GM21381 (cell line): ENCODE results near the gene KANK3.
"Not testable (repeated sequence)": the region's sequence is repeated elsewhere in the genome, so short reads cannot be mapped to it uniquely, and the experiment has no call there.

Experiments
- ATAC-seq: cut with Tn5 transposase; IDR thresholded peaks from one replicate; pipeline ENCODE4 v1.9.1; 2021; ENCODE audit warnings: mild to moderate bottlenecking, moderate library complexity; ENCODE audit not compliant: unreplicated experiment

KANK3 gene

DNA sequence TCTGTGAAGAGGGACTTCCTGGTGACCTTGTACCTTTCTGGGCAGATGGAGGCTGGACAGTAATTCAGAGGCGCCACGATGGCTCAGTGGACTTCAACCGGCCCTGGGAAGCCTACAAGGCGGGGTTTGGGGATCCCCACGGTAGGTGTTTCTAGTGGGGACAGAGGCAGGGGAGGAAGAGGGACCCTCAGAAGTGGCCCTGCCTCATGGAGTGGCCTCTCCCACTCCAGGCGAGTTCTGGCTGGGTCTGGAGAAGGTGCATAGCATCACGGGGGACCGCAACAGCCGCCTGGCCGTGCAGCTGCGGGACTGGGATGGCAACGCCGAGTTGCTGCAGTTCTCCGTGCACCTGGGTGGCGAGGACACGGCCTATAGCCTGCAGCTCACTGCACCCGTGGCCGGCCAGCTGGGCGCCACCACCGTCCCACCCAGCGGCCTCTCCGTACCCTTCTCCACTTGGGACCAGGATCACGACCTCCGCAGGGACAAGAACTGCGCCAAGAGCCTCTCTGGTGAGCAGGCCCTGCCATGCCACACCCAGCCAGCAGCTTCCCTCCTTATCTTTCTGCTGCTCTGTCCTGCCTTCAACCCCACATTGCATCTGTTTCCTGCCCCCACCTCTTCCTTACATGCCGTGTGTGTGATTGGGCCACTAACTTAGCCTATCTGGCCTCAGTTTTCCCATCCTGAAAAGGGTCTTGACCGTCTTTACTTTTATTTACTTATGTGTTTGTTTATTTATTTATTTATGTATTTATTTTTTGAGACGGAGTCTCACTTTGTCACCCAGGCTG, 28.1 kb upstream of the KANK3 start:
- no peak for ATAC-seq

DNA sequence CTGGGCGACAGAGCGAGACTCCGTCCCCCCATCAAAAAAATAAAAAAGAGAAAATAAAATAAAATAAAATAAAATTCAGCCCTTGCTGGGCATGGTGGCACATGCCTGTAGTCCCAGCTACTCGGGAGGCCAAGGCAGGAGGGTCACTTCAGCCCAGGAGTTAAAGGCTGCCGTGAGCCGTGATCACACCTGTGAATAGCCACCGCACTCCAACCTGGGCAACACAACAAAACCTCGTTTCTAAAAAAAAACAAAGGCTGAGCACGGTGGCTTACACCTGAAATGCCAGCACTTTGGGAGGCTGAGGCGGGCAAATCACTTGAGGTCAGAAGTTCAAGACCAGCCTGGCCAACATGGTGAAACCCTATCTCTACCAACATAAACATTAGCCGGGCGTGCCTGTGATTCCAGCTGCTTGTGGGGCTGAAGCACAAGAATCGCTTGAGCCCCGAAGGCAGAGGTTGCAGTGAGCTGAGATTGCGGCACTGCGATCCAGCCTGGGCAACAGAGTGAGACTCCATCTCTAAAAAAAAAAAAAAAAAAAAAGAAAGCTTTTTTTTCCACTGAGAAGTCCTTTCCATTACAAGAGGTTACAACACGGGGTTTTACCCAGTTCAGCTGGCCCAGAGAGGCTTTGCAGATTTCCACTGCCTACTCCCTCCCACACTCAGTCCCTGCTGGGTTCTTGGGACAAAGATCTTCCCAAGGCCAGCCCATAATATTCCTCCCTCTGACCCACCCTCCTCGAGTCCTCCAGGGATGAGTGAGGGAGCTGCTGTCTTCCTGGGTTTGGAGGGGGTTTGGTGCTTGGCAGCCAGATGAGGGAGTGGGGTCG, 27.3 kb upstream of the KANK3 start:
- ATAC-seq, result no peak

DNA sequence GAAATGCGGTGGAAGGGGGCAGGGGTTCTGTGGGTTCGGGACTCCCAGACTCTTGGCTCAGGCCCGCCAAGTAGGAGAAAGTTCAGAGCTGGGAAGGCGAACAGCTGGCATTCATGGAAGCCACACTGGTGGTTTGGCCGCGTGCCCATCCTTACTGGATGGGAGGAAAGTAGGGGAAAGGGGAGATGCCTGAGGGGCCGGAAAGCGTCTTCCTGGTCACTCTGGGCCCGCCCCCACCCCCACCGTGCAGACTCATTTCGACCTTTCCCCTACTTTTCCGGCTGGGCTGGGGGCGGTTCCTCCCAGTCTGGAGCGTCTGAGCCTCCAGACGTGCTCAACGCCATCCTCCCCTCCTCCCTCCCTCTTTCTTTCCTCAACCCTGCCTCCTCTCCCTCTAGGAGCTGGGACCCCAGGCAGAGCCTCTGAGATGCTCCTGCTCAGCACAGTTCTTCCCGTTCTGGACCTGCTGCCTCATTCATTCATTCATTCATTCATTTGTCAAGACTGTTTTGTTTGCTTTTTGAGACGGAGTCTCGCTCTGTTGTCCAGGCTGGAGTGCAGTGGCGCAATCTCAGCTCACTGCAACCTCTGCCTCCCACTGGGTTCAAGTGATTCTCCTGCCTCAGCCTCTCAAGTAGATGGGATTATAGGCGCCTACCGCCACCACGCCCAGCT, 24.4 kb upstream of the KANK3 start:
- no peak for ATAC-seq

DNA sequence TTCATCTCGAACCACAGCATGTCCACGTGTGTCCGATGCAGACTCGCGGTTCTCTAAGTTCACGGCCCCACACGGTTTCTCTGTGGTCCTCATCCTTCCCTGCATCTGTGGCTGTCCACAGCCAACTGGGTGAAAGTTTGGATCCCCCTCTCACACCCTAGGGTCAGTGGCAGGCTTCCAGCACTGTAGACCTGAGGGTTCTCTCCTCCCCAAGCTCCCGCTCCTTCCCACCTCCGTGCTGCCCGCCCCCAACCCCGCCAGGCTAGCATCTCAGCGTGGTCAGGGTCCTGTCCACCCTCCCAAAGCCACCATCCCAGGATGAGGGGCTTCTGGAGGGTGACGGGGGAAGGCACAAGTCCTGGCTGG, 23.9 kb upstream of the KANK3 start:
- ATAC-seq, result no peak

DNA sequence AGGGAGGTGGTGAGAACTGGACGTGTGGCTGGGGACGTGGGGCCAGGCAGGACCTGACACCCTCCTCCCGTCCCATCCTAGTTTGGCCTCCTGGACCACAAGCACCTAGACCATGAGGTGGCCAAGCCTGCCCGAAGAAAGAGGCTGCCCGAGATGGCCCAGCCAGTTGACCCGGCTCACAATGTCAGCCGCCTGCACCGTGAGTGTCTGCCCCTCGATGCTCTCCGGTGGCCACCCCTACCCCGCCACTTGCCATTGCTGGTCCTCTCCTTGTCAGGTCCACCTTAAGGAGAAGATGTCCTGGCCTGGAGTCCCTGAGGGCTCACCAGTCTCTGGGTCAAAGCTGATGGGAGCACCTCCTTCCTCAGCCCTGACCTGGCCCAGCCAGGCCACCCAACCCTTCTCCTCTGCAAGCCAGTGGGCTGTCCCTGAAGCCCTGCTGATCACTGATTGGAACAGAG, 23.1 kb upstream of the KANK3 start:
- no peak for ATAC-seq

DNA sequence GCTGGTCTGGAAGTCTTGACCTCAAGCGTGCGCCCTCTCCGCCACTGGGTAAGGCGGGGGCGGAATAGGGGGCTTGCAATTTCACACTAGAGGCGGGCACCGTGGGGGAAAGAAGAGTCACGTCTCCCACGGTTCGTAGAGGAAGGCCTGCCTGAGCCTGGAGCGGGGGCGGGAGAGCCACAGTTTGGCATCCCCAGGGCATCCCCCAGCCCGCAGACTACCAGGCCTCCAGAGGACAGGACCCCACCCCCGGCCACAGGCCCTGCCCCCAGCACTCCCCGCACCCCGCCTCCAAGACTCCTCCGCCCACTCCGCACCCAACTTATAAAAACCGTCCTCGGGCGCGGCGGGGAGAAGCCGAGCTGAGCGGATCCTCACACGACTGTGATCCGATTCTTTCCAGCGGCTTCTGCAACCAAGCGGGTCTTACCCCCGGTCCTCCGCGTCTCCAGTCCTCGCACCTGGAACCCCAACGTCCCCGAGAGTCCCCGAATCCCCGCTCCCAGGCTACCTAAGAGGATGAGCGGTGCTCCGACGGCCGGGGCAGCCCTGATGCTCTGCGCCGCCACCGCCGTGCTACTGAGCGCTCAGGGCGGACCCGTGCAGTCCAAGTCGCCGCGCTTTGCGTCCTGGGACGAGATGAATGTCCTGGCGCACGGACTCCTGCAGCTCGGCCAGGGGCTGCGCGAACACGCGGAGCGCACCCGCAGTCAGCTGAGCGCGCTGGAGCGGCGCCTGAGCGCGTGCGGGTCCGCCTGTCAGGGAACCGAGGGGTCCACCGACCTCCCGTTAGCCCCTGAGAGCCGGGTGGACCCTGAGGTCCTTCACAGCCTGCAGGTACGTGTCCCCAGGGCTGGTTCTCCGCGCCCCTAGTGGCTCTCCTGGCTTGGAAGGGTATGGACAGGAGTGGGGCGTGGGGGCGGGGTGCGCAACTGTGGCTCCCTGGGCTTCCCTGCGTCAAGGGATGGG, 21.0 kb upstream of the KANK3 start, which contains the start of gene ANGPTL4:
ANGPTL4 (plus strand) TSS at position 353 of the 969 bp plus-strand sequence; CDS start at position 520, 167 bp downstream.
- no peak for ATAC-seq

DNA sequence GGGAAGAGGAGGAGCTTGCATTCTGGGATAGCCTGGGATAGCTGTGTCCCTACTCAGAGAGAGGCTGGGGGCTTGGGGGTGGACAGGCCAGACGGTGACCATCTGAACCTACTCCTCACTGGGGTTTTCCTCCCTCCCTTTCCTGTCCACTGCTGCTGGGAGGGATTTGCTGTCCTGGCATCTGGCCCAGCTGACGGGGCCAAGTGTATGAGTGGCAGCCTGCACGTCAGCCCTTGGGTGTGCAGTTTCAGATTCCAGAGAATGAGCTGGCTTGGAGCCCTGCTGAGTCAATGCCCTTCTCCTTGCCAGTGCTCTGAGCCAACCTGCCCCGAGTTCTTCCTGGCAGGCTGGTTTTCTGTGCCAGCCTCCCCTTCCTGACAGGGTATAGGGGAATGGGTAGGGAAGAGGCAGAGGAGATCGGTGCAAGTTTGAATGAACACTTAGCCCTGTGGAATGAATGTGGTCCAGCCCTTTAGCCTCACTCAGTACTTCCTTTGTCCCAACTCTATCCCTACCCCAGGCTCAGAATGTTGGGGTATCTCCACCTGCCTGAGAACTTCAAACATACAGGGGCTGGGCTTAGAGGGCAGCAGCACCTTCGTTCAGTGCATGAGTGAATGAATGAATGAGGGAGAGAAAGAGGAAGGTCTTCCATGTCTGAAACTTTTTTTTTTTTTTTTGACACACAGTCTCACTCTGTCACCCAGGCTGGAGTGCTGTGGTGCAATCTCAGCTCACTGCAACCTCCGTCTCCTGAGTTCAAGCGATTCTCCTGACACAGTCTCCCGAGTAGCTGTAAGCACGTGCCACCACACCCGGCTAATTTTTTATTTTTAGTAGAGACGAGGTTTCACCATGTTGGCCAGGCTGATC, 19.1 kb upstream of the KANK3 start:
- no peak for ATAC-seq

DNA sequence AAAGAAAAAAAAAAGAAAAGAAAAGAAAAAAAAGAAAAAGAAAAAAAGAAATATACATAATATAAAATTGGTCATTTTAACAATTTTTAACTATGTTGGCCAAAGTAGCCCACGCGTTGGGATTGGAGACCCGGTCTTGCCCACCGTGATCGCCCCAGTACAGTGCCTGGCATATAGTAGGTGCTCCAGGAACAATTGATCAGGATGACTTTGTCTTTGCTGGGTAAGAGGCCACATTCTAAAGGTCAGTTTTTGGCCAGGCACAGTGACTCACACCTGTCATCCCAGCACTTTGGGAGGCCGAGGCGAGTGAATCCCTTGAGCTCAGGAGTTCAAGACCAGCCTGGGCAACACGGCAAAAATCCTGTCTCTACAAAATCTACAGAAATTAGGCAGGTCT, 17.1 kb upstream of the KANK3 start:
- no peak for ATAC-seq

DNA sequence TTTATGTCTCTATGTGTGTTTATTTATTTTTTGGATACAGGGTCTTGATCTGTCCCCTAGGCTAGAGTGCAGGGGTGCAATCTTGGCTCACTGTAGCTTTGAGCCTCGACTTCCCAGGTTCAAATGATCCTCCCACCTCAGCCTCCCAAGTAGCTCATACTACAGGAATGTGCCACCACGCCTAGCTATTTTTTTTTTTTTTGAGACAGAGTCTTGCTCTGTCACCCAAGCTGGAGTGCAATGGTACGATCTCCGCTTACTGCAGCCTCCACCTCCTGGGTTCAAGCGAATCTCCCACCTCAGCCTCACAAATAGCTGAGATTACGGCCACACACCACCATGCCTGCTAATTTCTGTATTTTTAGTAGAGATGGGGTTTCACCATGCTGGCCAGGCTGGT, 15.9 kb upstream of the KANK3 start:
- no peak for ATAC-seq

DNA sequence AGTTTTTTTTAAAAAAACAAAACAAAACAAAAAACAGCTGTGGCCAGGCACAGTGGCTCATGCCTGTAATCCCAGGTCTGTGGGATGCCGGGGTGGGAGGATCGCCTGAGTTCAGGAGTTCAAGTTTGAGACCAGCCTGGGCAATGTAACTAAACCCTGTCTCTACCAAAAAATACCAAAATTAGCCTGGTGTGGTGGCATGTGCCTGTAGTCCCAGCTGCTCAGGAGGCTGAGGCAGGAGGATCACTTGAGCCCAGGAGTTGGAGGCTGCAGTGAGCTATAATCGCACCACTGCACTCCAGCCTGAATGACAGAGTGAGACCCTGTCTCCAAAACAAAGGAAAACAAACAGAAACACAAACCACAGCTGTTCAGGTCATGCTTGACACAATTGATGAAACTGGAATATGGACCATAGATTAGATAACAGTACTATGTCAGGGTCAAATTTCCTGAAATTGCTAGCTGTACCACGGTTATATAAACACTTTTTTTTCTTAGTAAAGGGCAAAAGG, 14.0 kb upstream of the KANK3 start:
- no peak for ATAC-seq

DNA sequence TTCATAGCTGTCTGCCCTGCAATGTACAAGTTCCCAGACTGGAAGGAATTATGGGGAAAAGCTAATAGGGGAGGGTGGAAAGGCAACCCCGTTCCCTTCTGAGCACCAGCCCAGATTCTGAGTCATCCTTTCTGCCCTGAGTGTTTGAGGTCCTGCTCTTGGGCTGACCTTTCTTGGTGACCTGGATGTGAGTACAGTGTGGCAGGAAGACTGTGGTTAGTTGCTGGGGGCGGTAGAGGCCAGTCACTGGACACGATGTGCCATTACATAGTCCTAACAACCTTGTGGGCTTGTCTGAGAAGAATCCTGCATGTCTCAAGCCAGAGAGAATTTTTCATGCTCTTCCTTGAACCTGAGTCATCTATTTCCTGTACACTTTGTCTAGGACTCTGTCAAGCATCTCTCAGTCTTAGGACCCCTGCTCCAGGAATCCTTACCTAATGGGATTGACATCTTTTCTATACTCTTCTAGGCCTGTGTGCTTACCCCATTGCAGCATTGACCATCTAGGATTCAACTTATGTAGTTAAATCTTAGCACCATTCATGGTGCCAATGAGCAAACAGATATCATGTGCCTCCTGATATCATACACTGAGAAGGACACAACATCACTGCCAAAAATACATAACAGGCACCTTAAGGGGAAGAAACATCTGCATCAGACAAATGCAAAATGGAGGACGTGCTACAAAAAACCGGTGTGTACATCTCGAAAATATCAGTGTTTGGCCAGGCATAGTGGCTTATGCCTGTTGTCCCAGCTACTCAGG, 12.8 kb upstream of the KANK3 start:
- no peak for ATAC-seq

DNA sequence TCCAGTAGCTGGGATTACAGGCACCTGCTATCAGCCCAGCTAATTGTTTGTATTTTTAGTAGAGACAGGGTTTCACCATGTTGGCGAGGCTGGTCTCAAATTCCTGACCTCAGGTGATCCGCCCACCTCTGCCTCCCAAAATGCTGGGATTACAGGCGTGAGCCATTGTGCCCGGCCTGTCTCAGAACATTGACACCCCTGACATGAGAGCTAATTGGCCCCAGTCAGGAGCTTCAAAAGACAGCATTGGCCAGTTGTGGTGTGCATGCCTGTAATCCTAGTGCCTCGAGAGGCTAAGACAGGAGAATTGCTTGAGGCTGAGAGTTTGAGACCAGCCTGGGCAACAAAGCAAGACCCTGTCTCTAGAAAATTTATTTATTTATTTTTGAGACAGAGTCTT, 9.8 kb upstream of the KANK3 start:
- not testable (repeated sequence) for ATAC-seq

DNA sequence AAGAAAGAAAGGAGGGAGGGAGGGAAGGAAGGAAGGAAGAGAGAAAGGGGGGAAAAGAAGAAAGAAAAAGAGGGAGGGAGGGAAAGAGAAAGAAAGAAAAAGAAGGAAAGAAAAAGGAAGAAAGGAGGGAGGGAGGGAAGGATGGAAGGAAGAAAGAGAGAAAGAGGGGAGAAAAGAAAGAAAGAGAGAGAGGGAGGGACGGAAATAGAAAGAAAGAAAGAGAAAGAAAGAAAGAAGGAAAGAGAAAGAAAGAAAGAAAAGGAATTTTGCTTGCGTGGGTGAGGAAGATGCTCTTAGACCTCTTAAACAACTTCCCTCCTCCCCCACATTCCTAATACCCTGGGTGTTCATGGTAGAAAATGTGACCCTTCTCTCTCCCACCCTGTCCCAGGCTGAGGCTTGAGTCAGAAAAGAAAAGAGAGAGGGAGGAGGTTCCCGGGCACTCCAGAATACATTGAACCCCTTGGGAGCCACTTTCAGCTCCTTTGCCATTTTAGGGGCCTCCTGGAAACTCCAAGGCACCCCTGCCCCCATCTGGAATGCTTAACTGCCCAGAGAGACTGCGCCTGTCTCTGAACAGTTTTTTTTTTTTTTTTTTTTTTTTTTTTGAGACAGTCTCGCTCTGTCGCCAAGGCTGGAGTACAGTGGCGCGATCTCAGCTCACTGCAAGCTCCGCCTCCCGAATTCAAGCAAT, 9.2 kb upstream of the KANK3 start:
- no peak for ATAC-seq

DNA sequence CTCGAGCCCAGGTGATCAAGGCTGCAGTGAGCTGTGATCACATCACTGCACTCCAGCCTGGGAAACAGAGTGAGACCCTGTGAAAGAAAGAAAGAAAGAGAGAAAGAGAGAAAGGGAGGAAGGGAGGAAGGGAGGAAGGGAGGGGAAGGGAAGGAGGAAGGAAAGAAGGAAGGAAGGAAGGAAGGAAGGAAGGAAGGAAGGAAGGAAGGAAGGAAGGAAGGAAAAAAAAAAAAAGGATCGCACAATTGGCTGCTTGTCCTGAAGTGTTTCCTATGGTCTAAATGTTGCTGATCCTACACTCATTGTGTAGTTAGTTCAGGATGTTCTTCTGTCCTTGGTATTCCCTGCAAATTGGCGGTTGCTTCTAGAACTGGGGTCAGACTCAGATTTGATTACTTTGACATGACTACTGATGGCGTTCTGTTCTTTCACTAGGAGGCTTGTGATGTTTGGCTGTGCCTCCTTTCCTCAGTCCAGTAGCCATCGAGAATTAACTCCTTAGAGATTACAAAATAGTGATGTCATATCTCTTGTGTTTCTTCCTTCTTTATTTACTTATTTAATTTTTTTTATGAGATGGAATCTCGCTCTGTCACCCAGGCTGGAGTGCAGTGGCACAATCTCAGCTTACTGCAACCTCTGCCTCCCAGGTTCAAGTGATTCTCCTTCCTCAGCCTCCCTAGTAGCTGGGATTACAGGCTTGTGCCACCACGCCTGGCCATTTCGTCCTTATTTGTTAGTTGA, 6.7 kb upstream of the KANK3 start:
- ATAC-seq, result not testable (repeated sequence)

DNA sequence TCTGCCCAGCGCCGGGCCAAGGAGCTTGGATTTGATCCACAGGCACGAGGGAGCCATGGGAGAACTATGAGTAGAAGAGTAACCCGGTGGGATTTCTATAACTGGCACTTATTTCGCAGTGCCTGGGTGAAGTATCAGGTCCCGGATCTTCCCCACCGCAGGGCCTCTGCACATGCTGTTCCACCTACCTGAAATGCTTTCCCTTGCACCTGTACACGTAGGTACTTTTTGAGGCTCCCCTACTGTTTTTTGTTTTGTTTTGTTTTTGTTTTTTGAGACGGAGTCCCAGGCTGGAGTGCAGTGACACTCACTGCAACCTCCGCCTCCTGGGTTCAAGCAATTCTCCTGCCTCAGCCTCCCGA, 402 bp upstream of the KANK3 start:
- ATAC-seq, result no peak

DNA sequence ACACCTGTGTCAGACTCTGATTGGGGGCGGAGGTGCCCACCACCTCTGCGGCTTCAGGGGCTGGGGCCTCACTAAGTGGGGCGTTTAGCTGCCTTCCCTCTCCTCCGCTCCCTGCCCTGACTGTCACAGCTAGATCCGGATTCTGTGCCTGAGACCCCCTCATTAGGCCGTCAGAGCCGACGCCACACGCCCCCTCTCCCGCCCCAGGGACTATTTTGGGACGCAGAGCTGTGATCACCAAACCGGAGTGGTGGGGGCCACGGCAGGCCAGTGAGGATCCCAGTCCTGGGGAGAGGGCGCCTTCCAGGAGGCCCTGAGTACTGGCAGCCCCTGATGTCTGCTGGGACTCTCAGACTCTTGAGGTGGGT, 762 bp downstream of the KANK3 start:
- no peak for ATAC-seq

DNA sequence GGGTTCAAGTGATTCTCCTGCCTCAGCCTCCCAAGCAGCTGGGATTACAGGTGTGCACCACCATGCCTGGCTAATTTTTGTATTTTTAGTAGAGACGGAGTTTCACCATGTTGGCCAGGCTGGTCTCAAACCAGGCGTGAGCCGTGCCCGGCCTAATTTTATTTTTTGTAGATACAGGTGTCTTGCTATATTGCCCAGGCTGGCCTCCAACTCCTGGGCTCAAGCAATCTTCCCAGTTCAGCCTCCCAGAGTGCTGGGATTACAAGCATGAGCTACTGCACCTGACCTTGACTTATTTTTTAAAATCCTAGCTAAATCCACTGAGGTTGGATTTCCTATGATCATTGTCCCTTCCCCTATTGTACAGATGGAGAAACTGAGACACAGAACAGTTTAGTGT, 1.6 kb downstream of the KANK3 start:
- not testable (repeated sequence) for ATAC-seq
